ENCODE measurements around the gene EEF1AKMT1. TPM values are rescaled to one million over a fixed set of nuclear protein-coding genes. Genes with fewer than 3 reads are reported as not detected.

The EEF1AKMT1 gene
- total RNA-seq, 4 donors from 2014 or later: 2.0 to 24.7 (median 4.7) TPM

DNA sequence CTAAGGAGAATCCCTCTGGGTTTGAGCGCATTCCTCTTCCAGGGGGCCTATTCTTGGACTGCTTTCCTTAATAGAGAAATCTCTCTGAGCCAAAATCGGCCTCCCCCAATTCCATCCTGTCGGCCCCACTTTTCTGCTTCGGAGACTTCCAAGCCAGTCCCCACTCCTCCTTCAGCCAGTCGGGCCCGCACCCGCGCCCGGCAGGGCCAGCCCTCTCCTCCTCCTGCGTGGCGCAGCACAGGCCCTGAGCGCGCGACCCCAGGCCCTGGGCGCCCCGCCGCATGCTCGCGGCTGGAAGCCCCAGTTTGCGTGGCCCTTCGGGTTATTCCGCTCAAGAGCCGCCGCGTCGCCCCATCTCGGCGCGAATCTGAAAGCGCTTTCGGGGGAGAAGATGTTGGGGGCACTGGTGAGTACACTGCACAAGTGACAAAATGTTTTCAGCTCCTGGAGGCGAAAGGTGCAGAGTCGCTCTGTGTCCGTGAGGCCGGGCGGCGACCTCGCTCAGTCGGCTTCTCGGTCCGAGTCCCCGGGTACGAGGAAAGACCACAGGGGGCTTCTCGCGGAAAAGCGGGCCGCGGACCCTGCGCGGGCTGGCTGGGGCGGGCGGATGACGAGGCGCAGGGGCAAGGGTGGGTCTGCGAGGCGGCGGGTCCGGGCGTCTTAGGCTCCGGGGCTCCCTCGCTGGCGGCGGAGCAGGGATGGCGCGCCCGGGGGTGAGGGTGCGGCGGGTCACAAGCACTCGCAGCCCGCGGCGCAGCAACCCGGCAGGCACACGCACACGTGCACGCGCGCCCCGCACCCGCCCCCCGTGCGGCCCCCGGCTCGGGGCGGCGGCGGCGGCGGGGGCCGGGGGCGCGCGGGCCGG lies 70.6 kb downstream of the EEF1AKMT1 start, which contains the start of gene IL17D:
Gene IL17D, plus strand, starts transcription at position 785 of the 865 bp plus-strand sequence. CDS start 303 bp downstream, outside the sequence.
- TF ChIP-seq EP300 (IDR thresholded peaks at IDR 0.05): no peak
- TF ChIP-seq POLR2AphosphoS5 (IDR thresholded peaks at IDR 0.05): no peak
- TF ChIP-seq, protein P1, sequence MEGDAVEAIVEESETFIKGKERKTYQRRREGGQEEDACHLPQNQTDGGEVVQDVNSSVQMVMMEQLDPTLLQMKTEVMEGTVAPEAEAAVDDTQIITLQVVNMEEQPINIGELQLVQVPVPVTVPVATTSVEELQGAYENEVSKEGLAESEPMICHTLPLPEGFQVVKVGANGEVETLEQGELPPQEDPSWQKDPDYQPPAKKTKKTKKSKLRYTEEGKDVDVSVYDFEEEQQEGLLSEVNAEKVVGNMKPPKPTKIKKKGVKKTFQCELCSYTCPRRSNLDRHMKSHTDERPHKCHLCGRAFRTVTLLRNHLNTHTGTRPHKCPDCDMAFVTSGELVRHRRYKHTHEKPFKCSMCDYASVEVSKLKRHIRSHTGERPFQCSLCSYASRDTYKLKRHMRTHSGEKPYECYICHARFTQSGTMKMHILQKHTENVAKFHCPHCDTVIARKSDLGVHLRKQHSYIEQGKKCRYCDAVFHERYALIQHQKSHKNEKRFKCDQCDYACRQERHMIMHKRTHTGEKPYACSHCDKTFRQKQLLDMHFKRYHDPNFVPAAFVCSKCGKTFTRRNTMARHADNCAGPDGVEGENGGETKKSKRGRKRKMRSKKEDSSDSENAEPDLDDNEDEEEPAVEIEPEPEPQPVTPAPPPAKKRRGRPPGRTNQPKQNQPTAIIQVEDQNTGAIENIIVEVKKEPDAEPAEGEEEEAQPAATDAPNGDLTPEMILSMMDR (IDR thresholded peaks at IDR 0.05): no peak
- TF ChIP-seq POLR2A (IDR thresholded peaks at IDR 0.05): no peak
- Histone ChIP-seq H3K9me3 (no peaks in the 10 kb centered on the region), H3K36me3 (no peaks in the 10 kb centered on the region), H3K27ac (peak within 1 kb of the TSS; percentile 78), H3K4me1 (peaks cover 24% of the 10 kb centered on the region), H3K4me3 (peak within 1 kb of the TSS; percentile 81), H3K27me3 (peaks cover 9% of the 10 kb centered on the region)
- whole genome bisulfite sequencing: 1% methylated on average over 35 of the region's 94 CpGs
- DNase-seq (ENCODE audit: low spot score in 2 of 2): no peak

DNA sequence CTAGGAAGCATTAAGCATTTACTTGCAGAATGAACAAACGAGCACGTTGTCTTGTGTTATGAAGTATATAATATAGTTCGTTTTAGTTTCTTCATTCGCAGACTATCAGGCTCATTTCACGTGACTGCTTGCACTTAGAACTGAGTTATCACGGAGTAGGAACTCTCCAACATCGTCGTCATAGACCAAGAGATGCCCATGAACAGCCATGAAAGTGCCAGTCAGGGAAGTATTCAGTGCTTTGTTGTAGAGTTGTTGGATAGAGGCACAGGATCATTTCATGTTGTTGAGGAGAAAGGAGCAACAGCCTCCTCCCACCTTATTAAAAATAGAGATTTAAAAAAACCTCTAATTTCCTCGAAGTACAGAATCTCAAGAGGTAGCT lies 71.2 kb downstream of the EEF1AKMT1 start:
- peak overlapping the region; percentile 78 for H3K27ac ChIP-seq
- H3K27me3 ChIP-seq: peaks cover 9% of the 10 kb centered on the region
- TF ChIP-seq EP300 (IDR thresholded peaks at IDR 0.05): no peak
- no peak for TF ChIP-seq POLR2AphosphoS5 (IDR thresholded peaks at IDR 0.05)
- TF ChIP-seq, protein P1 (IDR thresholded peaks at IDR 0.05): no peak
- no peak for TF ChIP-seq POLR2A (IDR thresholded peaks at IDR 0.05)
- DNase-seq (ENCODE audit: low spot score in 2 of 2): no peak
- H3K4me3 ChIP-seq: peak overlapping the region; percentile 81
- 34% methylated on average over 9 of the region's 9 CpGs for WGBS
- H3K36me3 ChIP-seq: no peaks in the 10 kb centered on the region
- H3K9me3 ChIP-seq: no peaks in the 10 kb centered on the region
- peaks cover 24% of the 10 kb centered on the region for H3K4me1 ChIP-seq

DNA sequence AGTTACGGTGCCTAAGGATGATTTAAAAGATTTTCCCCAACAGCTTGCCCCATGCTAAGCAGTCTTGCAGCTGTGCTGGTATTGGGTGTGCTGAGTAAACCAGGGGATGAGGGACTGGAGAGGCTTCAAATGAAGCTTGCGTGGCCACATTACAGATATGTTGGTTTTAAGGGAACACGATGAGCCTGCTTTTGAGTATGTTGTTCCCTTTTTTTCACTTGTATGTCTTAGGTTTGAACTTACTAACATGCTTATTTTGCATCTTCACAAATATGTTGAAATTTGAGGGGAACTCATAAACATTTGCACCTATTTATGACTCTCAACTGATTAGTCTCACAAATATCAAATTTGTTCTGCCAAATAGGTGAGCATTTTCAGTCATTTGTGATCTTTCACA lies 72.3 kb downstream of the EEF1AKMT1 start:
- Histone ChIP-seq H3K27me3 (peaks cover 9% of the 10 kb centered on the region), H3K36me3 (no peaks in the 10 kb centered on the region), H3K4me1 (peaks cover 24% of the 10 kb centered on the region), H3K9me3 (no peaks in the 10 kb centered on the region), H3K27ac (no peak overlapping the region), H3K4me3 (no peak overlapping the region)
- TF ChIP-seq POLR2A (IDR thresholded peaks at IDR 0.05): no peak
- no peak for TF ChIP-seq EP300 (IDR thresholded peaks at IDR 0.05)
- no peak for TF ChIP-seq POLR2AphosphoS5 (IDR thresholded peaks at IDR 0.05)
- TF ChIP-seq, protein P1 (IDR thresholded peaks at IDR 0.05): no peak
- no peak for DNase-seq (ENCODE audit: low spot score in 2 of 2)
- 93% methylated on average over 3 of the region's 3 CpGs for WGBS

DNA sequence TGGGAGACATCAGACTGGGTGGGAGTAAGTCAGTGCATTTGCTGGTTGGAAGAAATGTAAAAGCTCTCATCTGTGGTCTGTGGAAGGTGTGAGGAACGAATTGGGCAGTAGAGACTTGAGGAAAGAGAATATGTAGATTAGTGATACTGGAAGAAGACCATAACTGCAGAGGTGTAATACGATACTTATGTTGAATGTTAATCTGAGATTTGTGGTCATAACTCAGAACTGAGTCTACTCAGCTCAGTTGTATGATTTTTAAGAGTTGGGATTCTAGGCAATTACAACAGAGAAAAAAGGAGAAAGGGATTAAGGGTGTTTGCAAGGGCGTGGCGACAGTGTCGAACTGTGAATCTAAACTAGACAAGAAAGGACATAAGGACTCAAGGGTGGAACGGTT lies 73.5 kb downstream of the EEF1AKMT1 start:
- no peak for DNase-seq (ENCODE audit: low spot score in 2 of 2)
- WGBS: 79% methylated on average over 6 of the region's 6 CpGs
- no peaks in the 10 kb centered on the region for H3K9me3 ChIP-seq
- H3K4me1 ChIP-seq: peaks cover 24% of the 10 kb centered on the region
- no peak overlapping the region for H3K4me3 ChIP-seq
- no peak overlapping the region for H3K27ac ChIP-seq
- H3K36me3 ChIP-seq: no peaks in the 10 kb centered on the region
- TF ChIP-seq, protein P1 (IDR thresholded peaks at IDR 0.05): no peak
- TF ChIP-seq EP300 (IDR thresholded peaks at IDR 0.05) (no peak), POLR2AphosphoS5 (IDR thresholded peaks at IDR 0.05) (no peak), POLR2A (IDR thresholded peaks at IDR 0.05) (no peak)
- H3K27me3 ChIP-seq: peaks cover 9% of the 10 kb centered on the region

DNA sequence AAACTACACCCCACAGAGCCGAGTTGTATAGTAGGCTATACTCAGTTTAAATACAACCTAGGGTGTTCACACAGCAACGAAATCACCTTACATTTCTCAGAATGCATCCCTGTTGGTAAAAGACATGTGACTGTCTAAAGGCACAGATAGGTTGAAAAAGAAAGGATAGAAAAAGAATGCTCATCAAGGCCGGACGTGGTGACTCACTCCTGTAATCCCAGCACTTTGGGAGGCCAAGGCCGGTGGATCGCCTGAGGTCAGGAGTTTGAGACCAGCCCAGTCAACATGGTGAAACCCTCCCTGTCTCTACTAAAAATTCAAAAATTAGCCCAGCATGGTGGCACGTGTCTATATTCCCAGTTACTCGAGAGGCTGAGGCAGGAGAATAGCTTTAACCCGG lies 74.0 kb downstream of the EEF1AKMT1 start:
- no peak overlapping the region for H3K4me3 ChIP-seq
- 94% methylated on average over 9 of the region's 9 CpGs for WGBS
- H3K36me3 ChIP-seq: no peaks in the 10 kb centered on the region
- no peak for DNase-seq (ENCODE audit: low spot score in 2 of 2)
- no peaks in the 10 kb centered on the region for H3K9me3 ChIP-seq
- peaks cover 9% of the 10 kb centered on the region for H3K27me3 ChIP-seq
- TF ChIP-seq POLR2A (IDR thresholded peaks at IDR 0.05): no peak
- TF ChIP-seq POLR2AphosphoS5 (IDR thresholded peaks at IDR 0.05): no peak
- TF ChIP-seq, protein P1 (IDR thresholded peaks at IDR 0.05): no peak
- no peak for TF ChIP-seq EP300 (IDR thresholded peaks at IDR 0.05)
- no peak overlapping the region for H3K27ac ChIP-seq
- peaks cover 23% of the 10 kb centered on the region for H3K4me1 ChIP-seq

Measured in suprapubic skin (tissue), 4 donors.